SH-SY5Y (cell line): ENCODE data around the gene DHX16.

ENCODE experiments used
- GATA2 ChIP-seq: IDR thresholded peaks from 2 replicates; pipeline ENCODE4 v1.6.1; 2011; ENCODE audit warnings: mild to moderate bottlenecking, low read depth, low read length
- GATA3 ChIP-seq: IDR thresholded peaks from 2 replicates; pipeline ENCODE4 v1.6.1; 2011; ENCODE audit warnings: low read depth, mild to moderate bottlenecking, low read length, moderate library complexity

- no peak for TF ChIP-seq GATA2
- no peak for TF ChIP-seq GATA3
Measured at GRCh38 chr6:30651143-30651542, 21.7 kb downstream of the DHX16 start.
